ENCODE data around the gene TTLL12. TPM values are rescaled to one million over a fixed set of nuclear protein-coding genes. Genes with fewer than 3 reads are reported as not detected.

The TTLL12 gene
- total RNA-seq, 1 donor from 2014 or later = 21.4 TPM

DNA sequence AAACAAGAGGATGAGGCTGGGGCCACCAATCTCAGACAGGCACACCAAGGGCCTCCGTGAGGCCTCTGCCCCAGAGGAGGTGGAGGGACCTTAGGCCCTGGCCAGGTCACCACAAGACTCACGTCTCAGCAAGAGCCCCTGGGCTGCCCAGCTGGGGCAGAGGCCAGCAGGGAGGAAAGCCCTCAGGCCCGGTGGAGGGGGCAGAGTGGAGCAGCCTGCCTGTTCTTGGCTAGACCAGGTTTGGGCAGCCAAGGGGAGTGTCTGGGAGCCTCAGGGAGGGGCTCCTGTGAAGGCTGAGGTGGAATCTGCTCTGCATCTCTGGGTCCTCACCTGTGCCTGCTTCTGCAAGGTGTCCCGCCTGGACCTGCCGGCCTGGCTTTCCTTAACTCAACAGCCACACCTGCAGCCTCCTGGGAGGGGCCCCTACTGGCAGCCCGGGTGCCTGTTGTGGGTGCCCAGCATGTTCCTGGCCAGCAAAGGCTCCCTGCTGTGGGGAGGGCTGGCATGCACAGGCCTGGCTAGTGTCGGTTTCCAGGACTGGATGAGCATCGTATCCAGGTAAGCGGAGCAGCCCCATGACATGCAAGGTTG lies 11.9 kb downstream of the TTLL12 start:
- H3K9ac ChIP-seq (ENCODE audit: low read length) = no peak overlapping the region
- no peak overlapping the region for H2AFZ ChIP-seq (ENCODE audit: low read depth, low read length)
- no peak overlapping the region for H3K4me3 Mint-ChIP-seq (ENCODE audit: unreplicated experiment)
- H3K27me3 ChIP-seq (ENCODE audit: insufficient read depth, low read length) = no peaks in the 10 kb centered on the region
- no peak overlapping the region for H3K4me3 ChIP-seq (ENCODE audit: insufficient read depth, low read depth, low read length)
- no peaks in the 10 kb centered on the region for H3K27me3 Mint-ChIP-seq (ENCODE audit: low read depth, unreplicated experiment)
- no peaks in the 10 kb centered on the region for H3K79me2 ChIP-seq (ENCODE audit: insufficient read depth, low read length)
- TF ChIP-seq, protein P1, sequence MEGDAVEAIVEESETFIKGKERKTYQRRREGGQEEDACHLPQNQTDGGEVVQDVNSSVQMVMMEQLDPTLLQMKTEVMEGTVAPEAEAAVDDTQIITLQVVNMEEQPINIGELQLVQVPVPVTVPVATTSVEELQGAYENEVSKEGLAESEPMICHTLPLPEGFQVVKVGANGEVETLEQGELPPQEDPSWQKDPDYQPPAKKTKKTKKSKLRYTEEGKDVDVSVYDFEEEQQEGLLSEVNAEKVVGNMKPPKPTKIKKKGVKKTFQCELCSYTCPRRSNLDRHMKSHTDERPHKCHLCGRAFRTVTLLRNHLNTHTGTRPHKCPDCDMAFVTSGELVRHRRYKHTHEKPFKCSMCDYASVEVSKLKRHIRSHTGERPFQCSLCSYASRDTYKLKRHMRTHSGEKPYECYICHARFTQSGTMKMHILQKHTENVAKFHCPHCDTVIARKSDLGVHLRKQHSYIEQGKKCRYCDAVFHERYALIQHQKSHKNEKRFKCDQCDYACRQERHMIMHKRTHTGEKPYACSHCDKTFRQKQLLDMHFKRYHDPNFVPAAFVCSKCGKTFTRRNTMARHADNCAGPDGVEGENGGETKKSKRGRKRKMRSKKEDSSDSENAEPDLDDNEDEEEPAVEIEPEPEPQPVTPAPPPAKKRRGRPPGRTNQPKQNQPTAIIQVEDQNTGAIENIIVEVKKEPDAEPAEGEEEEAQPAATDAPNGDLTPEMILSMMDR (IDR thresholded peaks at IDR 0.05; ENCODE audit: insufficient read depth, low read depth, low read length) = no peak
- TF ChIP-seq EZH2 (IDR thresholded peaks at IDR 0.05; ENCODE audit: insufficient read depth, low read length) = no peak
- no peaks in the 10 kb centered on the region for H3K36me3 ChIP-seq (ENCODE audit: insufficient read depth, low read length)
- no peak overlapping the region for H3K27ac Mint-ChIP-seq (ENCODE audit: unreplicated experiment)
- no peak overlapping the region for H3K27ac ChIP-seq (ENCODE audit: low read depth, low read length)
- H4K20me1 ChIP-seq (ENCODE audit: insufficient read depth, low read length) = peaks cover 3% of the 10 kb centered on the region
- H3K4me2 ChIP-seq (ENCODE audit: low read length) = no peak overlapping the region
- FAIRE-seq (no peak), DNase-seq (ENCODE audit: low read depth) (no peak)
- peaks cover 12% of the 10 kb centered on the region for H3K36me3 Mint-ChIP-seq (ENCODE audit: low read depth, unreplicated experiment)
- no peaks in the 10 kb centered on the region for H3K9me3 ChIP-seq (ENCODE audit: insufficient read depth, low read depth, low read length)
- no peaks in the 10 kb centered on the region for H3K4me1 Mint-ChIP-seq (ENCODE audit: low read depth, unreplicated experiment)
- H3K9me3 Mint-ChIP-seq (ENCODE audit: unreplicated experiment) = no peaks in the 10 kb centered on the region
- H3K4me1 ChIP-seq (ENCODE audit: insufficient read depth, low read length) = no peaks in the 10 kb centered on the region

DNA sequence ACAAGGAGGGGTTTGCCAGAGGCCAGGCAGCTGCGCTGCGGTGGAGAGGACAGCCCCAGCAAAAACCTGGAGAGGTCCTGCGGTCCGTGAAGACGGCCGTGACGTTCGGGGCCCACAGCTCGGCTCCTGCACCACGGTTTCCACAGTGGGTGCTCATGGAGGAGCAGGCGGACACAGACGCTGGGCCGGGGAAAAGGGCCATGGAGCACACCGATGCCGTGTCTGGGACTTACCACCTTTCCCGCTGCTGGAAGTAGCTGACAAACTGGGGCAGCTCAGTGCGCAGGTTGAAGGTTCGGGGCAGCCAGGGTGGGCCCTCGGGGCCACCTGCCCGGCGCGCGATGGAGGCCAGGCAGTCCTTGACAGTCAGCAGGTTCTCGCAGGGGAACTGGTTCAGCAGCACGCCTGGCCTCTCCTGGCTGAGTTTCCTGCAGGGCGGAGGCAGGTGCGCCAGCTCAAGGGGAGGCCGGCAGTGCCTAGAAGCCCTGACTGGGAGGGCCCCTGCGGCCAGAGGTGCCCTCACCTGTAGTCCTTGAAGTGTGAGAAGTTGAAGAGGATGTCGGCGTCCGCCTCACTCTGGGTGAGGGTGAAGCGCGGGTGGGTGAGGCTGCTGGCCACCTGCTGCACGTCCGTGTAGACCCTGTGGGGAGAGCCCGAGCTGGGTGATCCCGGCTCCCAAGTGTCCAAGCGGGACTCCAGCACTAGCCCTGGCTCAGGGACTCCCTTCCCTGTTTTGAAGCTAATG lies 12.8 kb downstream of the TTLL12 start:
- TF ChIP-seq EZH2 (IDR thresholded peaks at IDR 0.05; ENCODE audit: insufficient read depth, low read length) = no peak
- TF ChIP-seq, protein P1 (IDR thresholded peaks at IDR 0.05; ENCODE audit: insufficient read depth, low read depth, low read length) = no peak
- H3K27me3 ChIP-seq (ENCODE audit: insufficient read depth, low read length) = no peaks in the 10 kb centered on the region
- H3K4me3 ChIP-seq (ENCODE audit: insufficient read depth, low read depth, low read length) = no peak overlapping the region
- no peaks in the 10 kb centered on the region for H3K27me3 Mint-ChIP-seq (ENCODE audit: low read depth, unreplicated experiment)
- H3K4me1 ChIP-seq (ENCODE audit: insufficient read depth, low read length) = no peaks in the 10 kb centered on the region
- H2AFZ ChIP-seq (ENCODE audit: low read depth, low read length) = no peak overlapping the region
- H3K36me3 Mint-ChIP-seq (ENCODE audit: low read depth, unreplicated experiment) = peaks cover 5% of the 10 kb centered on the region
- H3K79me2 ChIP-seq (ENCODE audit: insufficient read depth, low read length) = no peaks in the 10 kb centered on the region
- no peaks in the 10 kb centered on the region for H3K4me1 Mint-ChIP-seq (ENCODE audit: low read depth, unreplicated experiment)
- FAIRE-seq (no peak), DNase-seq (ENCODE audit: low read depth) (no peak)
- no peaks in the 10 kb centered on the region for H3K9me3 Mint-ChIP-seq (ENCODE audit: unreplicated experiment)
- no peaks in the 10 kb centered on the region for H3K36me3 ChIP-seq (ENCODE audit: insufficient read depth, low read length)
- H3K9me3 ChIP-seq (ENCODE audit: insufficient read depth, low read depth, low read length) = no peaks in the 10 kb centered on the region
- H3K27ac Mint-ChIP-seq (ENCODE audit: unreplicated experiment) = no peak overlapping the region
- no peak overlapping the region for H3K4me3 Mint-ChIP-seq (ENCODE audit: unreplicated experiment)
- H4K20me1 ChIP-seq (ENCODE audit: insufficient read depth, low read length) = no peaks in the 10 kb centered on the region
- H3K9ac ChIP-seq (ENCODE audit: low read length) = no peak overlapping the region
- H3K4me2 ChIP-seq (ENCODE audit: low read length) = no peak overlapping the region
- no peak overlapping the region for H3K27ac ChIP-seq (ENCODE audit: low read depth, low read length)

DNA sequence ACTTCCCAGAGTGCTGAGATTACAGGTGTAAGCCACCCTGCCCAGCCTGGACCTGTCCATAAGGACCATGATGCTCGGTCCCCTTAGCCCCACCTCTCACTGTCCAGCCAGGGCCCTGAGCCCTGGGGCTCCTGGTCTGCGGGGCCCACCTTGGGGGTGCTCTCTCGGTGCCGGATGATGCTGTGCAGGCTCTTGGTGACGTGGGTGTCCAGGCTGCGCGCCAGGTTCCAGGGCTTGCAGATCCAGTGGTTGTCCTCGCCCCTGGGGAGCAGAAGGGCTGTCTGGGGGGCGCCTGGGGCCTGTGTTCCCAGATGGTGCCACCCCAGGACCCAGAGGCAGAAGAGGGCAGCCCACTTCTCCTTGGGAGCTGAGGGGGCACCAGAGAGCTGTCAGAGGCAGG lies 13.4 kb downstream of the TTLL12 start:
- no peak overlapping the region for H3K27ac ChIP-seq (ENCODE audit: low read depth, low read length)
- H3K4me1 ChIP-seq (ENCODE audit: insufficient read depth, low read length) = peaks cover 3% of the 10 kb centered on the region
- Mint-ChIP-seq H3K9me3 (ENCODE audit: unreplicated experiment) (no peaks in the 10 kb centered on the region), H3K27ac (ENCODE audit: unreplicated experiment) (no peak overlapping the region), H3K4me1 (ENCODE audit: low read depth, unreplicated experiment) (peaks cover 4% of the 10 kb centered on the region), H3K27me3 (ENCODE audit: low read depth, unreplicated experiment) (no peaks in the 10 kb centered on the region), H3K36me3 (ENCODE audit: low read depth, unreplicated experiment) (peaks cover 4% of the 10 kb centered on the region), H3K4me3 (ENCODE audit: unreplicated experiment) (no peak overlapping the region)
- H4K20me1 ChIP-seq (ENCODE audit: insufficient read depth, low read length) = peaks cover 4% of the 10 kb centered on the region
- H3K4me2 ChIP-seq (ENCODE audit: low read length) = no peak overlapping the region
- no peaks in the 10 kb centered on the region for H3K36me3 ChIP-seq (ENCODE audit: insufficient read depth, low read length)
- H2AFZ ChIP-seq (ENCODE audit: low read depth, low read length) = no peak overlapping the region
- FAIRE-seq (no peak), DNase-seq (ENCODE audit: low read depth) (no peak)
- no peaks in the 10 kb centered on the region for H3K79me2 ChIP-seq (ENCODE audit: insufficient read depth, low read length)
- H3K27me3 ChIP-seq (ENCODE audit: insufficient read depth, low read length) = no peaks in the 10 kb centered on the region
- no peak overlapping the region for H3K4me3 ChIP-seq (ENCODE audit: insufficient read depth, low read depth, low read length)
- no peak for TF ChIP-seq EZH2 (IDR thresholded peaks at IDR 0.05; ENCODE audit: insufficient read depth, low read length)
- TF ChIP-seq, protein P1 (IDR thresholded peaks at IDR 0.05; ENCODE audit: insufficient read depth, low read depth, low read length) = no peak
- no peak overlapping the region for H3K9ac ChIP-seq (ENCODE audit: low read length)
- H3K9me3 ChIP-seq (ENCODE audit: insufficient read depth, low read depth, low read length) = no peaks in the 10 kb centered on the region

Data from astrocyte (in vitro differentiated cells and primary cell).